Endothelial cell of umbilical vein (primary cell): ENCODE measurements around the gene ZNF148. TPM values are rescaled to one million over a fixed set of nuclear protein-coding genes. Genes with fewer than 3 reads are reported as not detected.

Experiments
- BruUV-seq: library from RNA; stranded (reverse); fragments of 400-500 nt; replicated peaks from 2 replicates; lab custom pipeline; 2021; lab: Mats Ljungman, UMichigan
- CTCF ChIA-PET: fragments of 300-600, 350-600 bp; sonication (Branson Sonifier 250); formaldehyde crosslinking; loops from one replicate; lab custom pipeline; 2021; ENCODE audit warnings: antibody characterized with exemption, inconsistent platforms; lab: Charles Lee
- POLR2A ChIA-PET: fragments of 300-600, 350-600 bp; sonication (Branson Sonifier 250); formaldehyde crosslinking; loops from one replicate; lab custom pipeline; 2021; ENCODE audit warnings: antibody characterized with exemption, inconsistent platforms; lab: Charles Lee
- DNase-seq: peaks from one replicate; pipeline ENCODE4 v3.0.0-alpha.2; 2011; ENCODE audit warnings: low read depth, low spot score
- FAIRE-seq: peaks from 2 replicates; lab custom pipeline; 2011; peaks lifted over from hg19 to GRCh38; lab: Jason Lieb, UNC
- H2AFZ ChIP-seq: 2 replicates; pipeline ENCODE4 v1.6.0; 2012; ENCODE audit warnings: low read depth, low read length, control low read depth, inconsistent platforms
- H3K27ac ChIP-seq: 2 replicates; pipeline ENCODE4 v1.5.1; 2011; ENCODE audit warnings: low read depth, mild to moderate bottlenecking, control low read depth, low read length, moderate library complexity; ENCODE audit not compliant: insufficient read depth
- H3K27me3 ChIP-seq, 2 experiments: 2 replicates each; pipeline versions ENCODE4 v1.6.0 to v1.6.1; 2011; ENCODE audit warnings: low read length in 2 of 2, mixed read lengths in 1 of 2; ENCODE audit not compliant: control insufficient read depth in 2 of 2, insufficient read depth in 2 of 2
- H3K36me3 ChIP-seq, 2 experiments: 2 replicates in 1 of 2; 3 replicates in 1 of 2; pipeline ENCODE4 v1.5.1; 2011; ENCODE audit warnings: low read length in 2 of 2, mild to moderate bottlenecking in 1 of 2, moderate library complexity in 1 of 2; ENCODE audit not compliant: control insufficient read depth in 2 of 2, insufficient read depth in 2 of 2; ENCODE audit errors: extremely low read depth in 1 of 2
- H3K4me1 ChIP-seq: 3 replicates; pipeline ENCODE4 v1.5.1; 2011; ENCODE audit warnings: mild to moderate bottlenecking, low read length; ENCODE audit not compliant: control insufficient read depth, insufficient read depth; ENCODE audit errors: extremely low read depth
- H3K4me2 ChIP-seq: 2 replicates; pipeline ENCODE4 v1.6.1; 2011; ENCODE audit warnings: low read length, control low read depth, mixed read lengths; ENCODE audit not compliant: insufficient read depth
- H3K4me3 ChIP-seq, 3 experiments: fragments of 200-600 bp in 1 of 3; sonication (generic), shearing (Covaris generic) in 1 of 3; replicated peaks in 1 of 3; 2 replicates each; pipeline ENCODE4 v1.5.1; 2011 to 2016; ENCODE audit warnings: control low read depth in 3 of 3, low read length in 3 of 3, mild to moderate bottlenecking in 2 of 3, inconsistent platforms in 1 of 3, low read depth in 1 of 3, moderate library complexity in 1 of 3; ENCODE audit not compliant: insufficient read depth in 1 of 3
- H3K79me2 ChIP-seq: 2 replicates; pipeline ENCODE4 v1.6.0; 2012; ENCODE audit warnings: low read length, inconsistent platforms; ENCODE audit not compliant: control insufficient read depth, insufficient read depth
- H3K9ac ChIP-seq: replicated peaks from 2 replicates; pipeline ENCODE3; 2011; ENCODE audit warnings: low read length, control low read depth; ENCODE audit not compliant: insufficient read depth; ENCODE audit errors: extremely low read depth
- H3K9me1 ChIP-seq: replicated peaks from 3 replicates; pipeline ENCODE4 v1.6.0; 2011; ENCODE audit warnings: mild to moderate bottlenecking, low read length; ENCODE audit not compliant: control insufficient read depth, insufficient read depth; ENCODE audit errors: extremely low read depth
- H3K9me3 ChIP-seq: replicated peaks from 2 replicates; pipeline ENCODE4 v1.5.1; 2012; ENCODE audit warnings: low read length, inconsistent platforms; ENCODE audit not compliant: control insufficient read depth, insufficient read depth
- H4K20me1 ChIP-seq: replicated peaks from 2 replicates; pipeline ENCODE3; 2011; ENCODE audit warnings: mild to moderate bottlenecking, low read length; ENCODE audit not compliant: control insufficient read depth, insufficient read depth; ENCODE audit errors: extremely low read depth
- EZH2 ChIP-seq: IDR thresholded peaks from 2 replicates; pipeline ENCODE4 v1.6.1; 2012; ENCODE audit warnings: borderline replicate concordance, low read depth, mild to moderate bottlenecking, moderate library complexity, low read length, inconsistent platforms; ENCODE audit not compliant: severe bottlenecking
- FOS ChIP-seq: IDR thresholded peaks from 2 replicates; pipeline ENCODE4 v1.6.1; 2011; ENCODE audit warnings: mild to moderate bottlenecking, low read length, moderate library complexity, borderline replicate concordance; ENCODE audit not compliant: insufficient read depth
- GATA2 ChIP-seq: IDR thresholded peaks from 2 replicates; pipeline ENCODE4 v1.7.0; 2011; ENCODE audit warnings: low read depth, mild to moderate bottlenecking, moderate library complexity, mixed read lengths, low read length; ENCODE audit not compliant: insufficient read length, insufficient read depth
- JUN ChIP-seq: IDR thresholded peaks from 2 replicates; pipeline ENCODE4 v1.6.1; 2011; ENCODE audit warnings: borderline replicate concordance, low read depth; ENCODE audit not compliant: insufficient read length, insufficient read depth
- MYC ChIP-seq: IDR thresholded peaks from one replicate; pipeline ENCODE4 v1.6.1; 2011; ENCODE audit warnings: mild to moderate bottlenecking, low read depth, low read length
- POLR2A ChIP-seq: IDR thresholded peaks from 2 replicates; pipeline ENCODE4 v1.6.1; 2012; ENCODE audit warnings: low read depth, mild to moderate bottlenecking, control low read depth, low read length
- POLR2AphosphoS5 ChIP-seq: IDR thresholded peaks from 2 replicates; pipeline ENCODE4 v1.6.1; 2012; ENCODE audit warnings: low read depth, mild to moderate bottlenecking, control low read depth, low read length, moderate library complexity; ENCODE audit not compliant: insufficient read depth
- dilution Hi-C: fragments of 300-500 bp; cut with MboI; formaldehyde crosslinking; loops from one replicate; pipeline ENCODE4 v1.15.0; 2019; ENCODE audit warnings: low sequenced_read_pairs; ENCODE audit not compliant: extremely low pct_ligation_motif_present
- intact Hi-C: fragments of 100-400 bp; cut with micrococcal nuclease; formaldehyde crosslinking; loops from one replicate; pipeline ENCODE4 v1.10.0; 2022
- polyA plus RNA-seq, 4 experiments: library from polyadenylated mRNA; depleted of rRNA in 3 of 4; stranded (reverse) in 3 of 4; unstranded in 1 of 4; fragments of >200 nt; gene quantifications; 2 replicates each; pipeline versions ENCODE4 v1.2.1 to v1.2.3, GENCODE V29; 2011 to 2012; ENCODE audit warnings: missing spikeins in 1 of 4
- total RNA-seq: library from RNA; stranded (reverse); gene quantifications from 2 replicates; pipeline ENCODE4 v1.2.3, GENCODE V29; 2021
- TF ChIP-seq, protein P1 (sequence below), 2 donors: IDR thresholded peaks; 1 replicate in 1 of 2; 2 replicates in 1 of 2; pipeline ENCODE4 v1.5.1; 2011; ENCODE audit warnings: low read length in 2 of 2, mild to moderate bottlenecking in 2 of 2, moderate library complexity in 2 of 2, control low read depth in 1 of 2, inconsistent platforms in 1 of 2, low read depth in 1 of 2; ENCODE audit not compliant: insufficient read depth in 1 of 2; ENCODE audit errors: extremely low read depth in 1 of 2
- TF ChIP-seq, protein P2 (sequence below): IDR thresholded peaks from 2 replicates; pipeline ENCODE4 v1.6.1; 2011; ENCODE audit not compliant: insufficient read depth, insufficient read length

Gene ZNF148
- total and polyA plus RNA-seq, 2 donors (not counting 3 experiments of a cell fraction or from before 2014, with no cell fraction given), result 8.0 to 41.3 TPM

DNA sequence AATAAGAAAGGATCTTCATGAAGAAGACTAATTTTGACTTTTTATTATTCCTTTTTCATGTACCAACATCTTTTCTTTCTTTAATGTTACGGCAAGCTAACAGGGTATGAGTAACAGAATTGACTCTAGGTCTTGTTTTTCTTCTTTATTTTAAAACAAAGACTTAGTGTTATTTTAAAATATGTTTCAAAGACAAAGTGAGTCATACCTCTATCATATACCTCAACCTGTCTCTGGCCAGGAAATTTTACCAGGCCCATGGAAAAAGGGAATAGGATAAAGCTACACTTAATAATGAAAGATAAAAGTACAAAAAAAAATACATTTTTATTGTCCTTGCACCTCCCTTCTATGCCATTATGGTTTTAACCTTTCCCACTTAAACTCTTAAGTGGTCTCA, 57.4 kb downstream of the ZNF148 start:
- Histone ChIP-seq H3K79me2 (peaks cover 11% of the 10 kb centered on the region), H3K27me3 (no peaks in the 10 kb centered on the region), H3K9me1 (no peaks in the 10 kb centered on the region), H3K4me2 (peak overlapping the region; percentile 13), H3K4me1 (peaks cover 19% of the 10 kb centered on the region), H2AFZ (no peak overlapping the region), H3K4me3 (no peak overlapping the region), H3K36me3 (peaks cover 2% of the 10 kb centered on the region in 2 experiments), H3K27ac (peak overlapping the region; percentile 24), H3K9ac (no peak overlapping the region), H4K20me1 (no peaks in the 10 kb centered on the region), H3K9me3 (no peaks in the 10 kb centered on the region)
- no TSS peak for BruUV-seq
- TF ChIP-seq POLR2AphosphoS5, result no peak
- no peak for TF ChIP-seq POLR2A
- TF ChIP-seq EZH2, result no peak
- no peak for TF ChIP-seq GATA2
- peak; percentile 54 for TF ChIP-seq FOS
- TF ChIP-seq JUN, result peak; percentile 21
- FAIRE-seq (peak; percentile 35), DNase-seq (peak; percentile 60)
- dilution Hi-C loops, result no loop called here
- POLR2A ChIA-PET, result no interaction called here
- intact Hi-C loops, result no loop called here
- CTCF ChIA-PET, result interaction anchor here (1.0 kb wide), 1 partner anchor 25 kb away, joined by 3 read pairs; no protein-coding TSS in a partner anchor

DNA sequence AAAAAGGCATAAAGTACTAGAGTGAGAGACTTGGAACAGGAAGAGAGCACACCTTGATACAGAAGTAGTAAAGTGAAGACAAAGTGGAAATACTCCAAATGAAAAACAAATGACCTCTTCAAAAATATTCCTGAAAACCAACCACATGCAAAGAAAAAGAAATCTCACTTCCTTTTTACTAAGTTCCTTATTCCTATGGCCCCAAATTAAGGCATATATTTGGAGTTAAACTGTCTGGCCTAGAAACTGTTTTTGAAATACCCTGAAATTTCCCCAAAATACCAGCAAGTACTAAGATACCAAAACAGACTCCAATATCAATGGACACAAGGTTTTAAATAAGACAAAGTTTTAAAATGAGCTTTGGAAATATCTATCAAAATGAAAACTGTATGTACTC, 58.2 kb downstream of the ZNF148 start:
- H3K9me3 ChIP-seq, result no peaks in the 10 kb centered on the region
- DNase-seq, result no peak
- H2AFZ ChIP-seq, result no peak overlapping the region
- TF ChIP-seq, protein P1, sequence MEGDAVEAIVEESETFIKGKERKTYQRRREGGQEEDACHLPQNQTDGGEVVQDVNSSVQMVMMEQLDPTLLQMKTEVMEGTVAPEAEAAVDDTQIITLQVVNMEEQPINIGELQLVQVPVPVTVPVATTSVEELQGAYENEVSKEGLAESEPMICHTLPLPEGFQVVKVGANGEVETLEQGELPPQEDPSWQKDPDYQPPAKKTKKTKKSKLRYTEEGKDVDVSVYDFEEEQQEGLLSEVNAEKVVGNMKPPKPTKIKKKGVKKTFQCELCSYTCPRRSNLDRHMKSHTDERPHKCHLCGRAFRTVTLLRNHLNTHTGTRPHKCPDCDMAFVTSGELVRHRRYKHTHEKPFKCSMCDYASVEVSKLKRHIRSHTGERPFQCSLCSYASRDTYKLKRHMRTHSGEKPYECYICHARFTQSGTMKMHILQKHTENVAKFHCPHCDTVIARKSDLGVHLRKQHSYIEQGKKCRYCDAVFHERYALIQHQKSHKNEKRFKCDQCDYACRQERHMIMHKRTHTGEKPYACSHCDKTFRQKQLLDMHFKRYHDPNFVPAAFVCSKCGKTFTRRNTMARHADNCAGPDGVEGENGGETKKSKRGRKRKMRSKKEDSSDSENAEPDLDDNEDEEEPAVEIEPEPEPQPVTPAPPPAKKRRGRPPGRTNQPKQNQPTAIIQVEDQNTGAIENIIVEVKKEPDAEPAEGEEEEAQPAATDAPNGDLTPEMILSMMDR (IDR thresholded peaks at IDR 0.05; ENCODE audit: extremely low read depth in 1 of 2, insufficient read depth in 1 of 2, low read depth in 1 of 2, low read length in 2 of 2), result no peak
- TF ChIP-seq, protein P2, sequence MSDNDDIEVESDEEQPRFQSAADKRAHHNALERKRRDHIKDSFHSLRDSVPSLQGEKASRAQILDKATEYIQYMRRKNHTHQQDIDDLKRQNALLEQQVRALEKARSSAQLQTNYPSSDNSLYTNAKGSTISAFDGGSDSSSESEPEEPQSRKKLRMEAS, result no peak
- TF ChIP-seq FOS (no peak), GATA2 (no peak), MYC (no peak), POLR2AphosphoS5 (no peak), EZH2 (no peak), POLR2A (no peak), JUN (no peak)
- H3K27me3 ChIP-seq, result no peaks in the 10 kb centered on the region
- H3K9me1 ChIP-seq, result no peaks in the 10 kb centered on the region
- no peak overlapping the region for H3K4me2 ChIP-seq
- peaks cover 2 to 6% of the 10 kb centered on the region in 2 experiments for H3K36me3 ChIP-seq
- H3K79me2 ChIP-seq, result peaks cover 14% of the 10 kb centered on the region
- intact Hi-C loops (no loop called here), dilution Hi-C loops (no loop called here)
- ChIA-PET CTCF (no interaction called here), POLR2A (no interaction called here)
- no peak overlapping the region for H3K9ac ChIP-seq
- no TSS peak for BruUV-seq
- peaks cover 19% of the 10 kb centered on the region for H3K4me1 ChIP-seq
- FAIRE-seq, result no peak
- H3K27ac ChIP-seq, result no peak overlapping the region
- no peak overlapping the region for H3K4me3 ChIP-seq
- peaks cover 3% of the 10 kb centered on the region for H4K20me1 ChIP-seq
